ENCODE data around the gene TANGO6.

Gene TANGO6

DNA sequence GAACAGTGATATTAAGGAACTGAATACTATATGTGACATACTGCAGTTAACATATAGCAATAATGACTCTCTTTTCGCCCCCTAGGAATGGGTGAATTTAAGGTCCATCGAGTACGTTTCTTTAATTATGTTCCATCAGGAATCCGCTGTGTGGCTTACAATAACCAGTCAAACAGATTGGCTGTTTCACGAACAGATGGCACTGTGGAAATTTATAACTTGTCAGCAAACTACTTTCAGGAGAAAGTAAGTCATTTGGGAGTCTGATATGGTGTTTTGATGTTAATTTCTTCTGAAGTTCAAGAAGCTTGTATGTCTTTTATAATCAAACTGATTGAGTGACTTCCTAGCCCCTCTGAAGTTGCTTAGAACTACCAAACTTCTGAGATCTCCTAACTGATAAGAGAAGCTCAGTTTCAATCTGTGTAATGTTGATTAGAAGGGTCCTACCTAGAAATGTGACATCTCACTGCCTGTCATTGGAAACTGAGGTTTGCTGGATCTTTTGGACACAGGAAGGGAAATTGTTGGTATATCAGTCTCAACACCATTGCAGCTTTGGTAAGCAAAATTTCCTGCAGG is 290.1 kb downstream of the TANGO6 start:
- H3K4me3 ChIP-seq (ENCODE audit: low read depth in 1 of 2, low read length in 1 of 2), result no peak overlapping the region
- H3K9me3 ChIP-seq, result no peaks in the 10 kb centered on the region
- peaks cover 17 to 20% of the 10 kb centered on the region in 2 experiments for H3K4me1 ChIP-seq (ENCODE audit: control insufficient read depth in 1 of 2, insufficient read depth in 1 of 2, low read depth in 1 of 2, low read length in 1 of 2)
- TF ChIP-seq, protein P1, sequence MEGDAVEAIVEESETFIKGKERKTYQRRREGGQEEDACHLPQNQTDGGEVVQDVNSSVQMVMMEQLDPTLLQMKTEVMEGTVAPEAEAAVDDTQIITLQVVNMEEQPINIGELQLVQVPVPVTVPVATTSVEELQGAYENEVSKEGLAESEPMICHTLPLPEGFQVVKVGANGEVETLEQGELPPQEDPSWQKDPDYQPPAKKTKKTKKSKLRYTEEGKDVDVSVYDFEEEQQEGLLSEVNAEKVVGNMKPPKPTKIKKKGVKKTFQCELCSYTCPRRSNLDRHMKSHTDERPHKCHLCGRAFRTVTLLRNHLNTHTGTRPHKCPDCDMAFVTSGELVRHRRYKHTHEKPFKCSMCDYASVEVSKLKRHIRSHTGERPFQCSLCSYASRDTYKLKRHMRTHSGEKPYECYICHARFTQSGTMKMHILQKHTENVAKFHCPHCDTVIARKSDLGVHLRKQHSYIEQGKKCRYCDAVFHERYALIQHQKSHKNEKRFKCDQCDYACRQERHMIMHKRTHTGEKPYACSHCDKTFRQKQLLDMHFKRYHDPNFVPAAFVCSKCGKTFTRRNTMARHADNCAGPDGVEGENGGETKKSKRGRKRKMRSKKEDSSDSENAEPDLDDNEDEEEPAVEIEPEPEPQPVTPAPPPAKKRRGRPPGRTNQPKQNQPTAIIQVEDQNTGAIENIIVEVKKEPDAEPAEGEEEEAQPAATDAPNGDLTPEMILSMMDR (IDR thresholded peaks at IDR 0.05), result no peak
- H3K27me3 ChIP-seq, result no peaks in the 10 kb centered on the region
- no peaks in the 10 kb centered on the region for H3K36me3 ChIP-seq
- no peak overlapping the region for H3K27ac ChIP-seq
